Mesenteric fat pad (tissue), 1 donor: Measurements from ENCODE around the gene L3MBTL1. TPM values are rescaled to one million over a fixed set of nuclear protein-coding genes. Genes with fewer than 3 reads are reported as not detected.

Experiments used
- DNase-seq: peaks from one replicate; pipeline ENCODE4 v3.0.0-alpha.2; 2020; ENCODE audit warnings: low spot score
- total RNA-seq: library from RNA; stranded (reverse); fragmentation: NEBNext Ultra II Directional; extraction: Animal tissue kit (Norgen Biotek cat#: 25700); gene quantifications from one replicate; pipeline ENCODE4 v1.2.1, GENCODE V29; 2021
- donor health status: DM: yes; HTN: yes; CAD: no.

The L3MBTL1 gene
- total RNA-seq, 1 donor from 2014 or later = 8.4 TPM

GRCh38 chr20:43534791-43535350 lies 27.4 kb downstream of the L3MBTL1 start:
- DNase-seq = peak; percentile 65

GRCh38 chr20:43535370-43536004 lies 28.0 kb downstream of the L3MBTL1 start:
- DNase-seq = no peak

GRCh38 chr20:43536041-43536816 lies 28.7 kb downstream of the L3MBTL1 start:
- peak; percentile 76 for DNase-seq

GRCh38 chr20:43536817-43537440 lies 29.4 kb downstream of the L3MBTL1 start:
- peak; percentile 9 for DNase-seq

GRCh38 chr20:43537921-43538877 lies 30.7 kb downstream of the L3MBTL1 start:
- peak; percentile 87 for DNase-seq

GRCh38 chr20:43538878-43539700 lies 31.6 kb downstream of the L3MBTL1 start:
- peak; percentile 74 for DNase-seq

GRCh38 chr20:43539975-43540672 lies 32.6 kb downstream of the L3MBTL1 start:
- peak; percentile 68 for DNase-seq

- DNase-seq = no peak
Measured at GRCh38 chr20:43540673-43541060, 33.2 kb downstream of the L3MBTL1 start.

GRCh38 chr20:43541214-43541613 lies 33.7 kb downstream of the L3MBTL1 start:
- no peak for DNase-seq

- peak; percentile 65 for DNase-seq
Measured at GRCh38 chr20:43542161-43542560, 34.7 kb downstream of the L3MBTL1 start.

GRCh38 chr20:43542674-43543073 lies 35.2 kb downstream of the L3MBTL1 start:
- DNase-seq = no peak

GRCh38 chr20:43543138-43543537 lies 35.6 kb downstream of the L3MBTL1 start:
- DNase-seq = peak; percentile 9

- peak; percentile 43 for DNase-seq
Measured at GRCh38 chr20:43544501-43544900, 37.0 kb downstream of the L3MBTL1 start.

GRCh38 chr20:43545837-43546578 lies 38.5 kb downstream of the L3MBTL1 start:
- no peak for DNase-seq

GRCh38 chr20:43548273-43548880 lies 40.9 kb downstream of the L3MBTL1 start:
- DNase-seq = no peak

- DNase-seq = no peak
Measured at GRCh38 chr20:43549416-43550065, 42.0 kb downstream of the L3MBTL1 start.

GRCh38 chr20:43550456-43550855 lies 43.0 kb downstream of the L3MBTL1 start:
- DNase-seq = no peak

- no peak for DNase-seq
Measured at GRCh38 chr20:43554369-43554768, 46.9 kb downstream of the L3MBTL1 start.
